GM18858 (cell line): ENCODE measurements around the gene CC2D1B.

Source experiments
- ATAC-seq: cut with Tn5 transposase; IDR thresholded peaks from one replicate; pipeline ENCODE4 v1.9.1; 2021; ENCODE audit not compliant: unreplicated experiment

CC2D1B gene

GRCh38 chr1:52306227-52307006 lies 59.6 kb downstream of the CC2D1B start:
- no peak for ATAC-seq

- ATAC-seq, result no peak
These were observed 60.4 kb downstream of the CC2D1B start for GRCh38 chr1:52305417-52306226.
